ENCODE data around the gene COQ8B.

COQ8B gene

GRCh38 chr19:40691421-40692211 lies 25.1 kb downstream of the COQ8B start:
- peaks cover 36% of the 10 kb centered on the region for H3K4me1 ChIP-seq (ENCODE audit: control insufficient read depth, low read length)
- no peaks in the 10 kb centered on the region for H3K79me2 ChIP-seq (ENCODE audit: control insufficient read depth, low read length)
- H3K27ac ChIP-seq (ENCODE audit: low read depth, low read length), result no peak overlapping the region
- 0 out of 2 replicates have a peak, but pooled peaks cover 3% of the 10 kb centered on the region for H4K20me1 ChIP-seq (ENCODE audit: control insufficient read depth, insufficient read depth, low read depth, low read length)
- H3K27me3 ChIP-seq (ENCODE audit: control insufficient read depth, low read length), result no peaks in the 10 kb centered on the region
- no peaks in the 10 kb centered on the region for H3K36me3 ChIP-seq (ENCODE audit: control insufficient read depth, low read length)
- TF ChIP-seq EZH2phosphoT487 (IDR thresholded peaks at IDR 0.05; ENCODE audit: borderline replicate concordance, low read length) (no peak), CTCF (IDR thresholded peaks at IDR 0.05; ENCODE audit: low read depth, low read length, poor library complexity, severe bottlenecking) (no peak)
- H3K4me2 ChIP-seq (ENCODE audit: low read length), result peak overlapping the region; percentile 90
- H3K4me3 ChIP-seq (ENCODE audit: low read length), result peak overlapping the region; percentile 85
- H3F3A ChIP-seq (ENCODE audit: control insufficient read depth, insufficient read depth), result no peaks in the 10 kb centered on the region
- no peaks in the 10 kb centered on the region for H3K9me2 ChIP-seq (replicated peaks; ENCODE audit: control insufficient read depth, low read length)
- H3K9me3 ChIP-seq (ENCODE audit: control insufficient read depth, insufficient read depth, low read length), result no peaks in the 10 kb centered on the region

GRCh38 chr19:40690693-40691420 lies 25.8 kb downstream of the COQ8B start:
- TF ChIP-seq CTCF (IDR thresholded peaks at IDR 0.05; ENCODE audit: low read depth, low read length, poor library complexity, severe bottlenecking) (no peak), EZH2phosphoT487 (IDR thresholded peaks at IDR 0.05; ENCODE audit: borderline replicate concordance, low read length) (no peak)
- H3K27ac ChIP-seq (ENCODE audit: low read depth, low read length), result no peak overlapping the region
- peak overlapping the region; percentile 90 for H3K4me2 ChIP-seq (ENCODE audit: low read length)

DNA sequence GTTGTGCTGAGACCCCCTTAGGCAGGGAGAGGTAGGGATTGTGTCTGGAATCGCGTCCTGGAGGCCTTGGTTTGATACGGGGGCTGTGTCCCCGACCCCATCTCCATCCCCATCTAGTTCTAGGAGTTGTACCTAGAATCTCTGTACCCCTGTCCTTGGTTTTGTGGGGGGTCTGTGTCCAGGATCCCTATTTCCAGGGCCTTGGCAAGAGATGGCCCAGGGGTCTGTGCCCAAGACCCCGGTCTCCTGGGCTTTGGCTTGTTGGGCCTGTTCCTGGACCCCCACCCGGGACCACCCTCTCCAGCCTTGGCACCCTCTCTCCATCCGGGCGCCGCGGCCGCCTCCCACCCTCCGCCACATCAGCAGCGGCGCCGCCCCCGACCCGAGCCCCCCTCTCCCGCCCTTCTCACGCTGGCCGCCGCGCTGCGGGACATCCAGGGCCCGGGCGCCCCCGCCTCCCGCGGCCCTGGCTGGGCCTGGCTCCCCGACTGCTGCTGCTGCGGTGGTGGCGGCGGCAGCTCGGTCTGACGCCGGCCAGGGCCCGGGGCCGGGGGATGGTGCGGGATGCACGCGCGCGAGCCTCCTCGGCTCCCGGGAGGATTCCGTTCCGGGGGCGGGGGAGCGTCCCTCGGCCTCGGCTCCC lies 26.5 kb downstream of the COQ8B start, which contains the start of gene NUMBL:
NUMBL (minus strand) TSS at position 602 of the 643 bp plus-strand sequence; CDS start at position 434, 168 bp downstream.
- TF ChIP-seq CTCF (IDR thresholded peaks at IDR 0.05; ENCODE audit: low read depth, low read length, poor library complexity, severe bottlenecking) (no peak), EZH2phosphoT487 (IDR thresholded peaks at IDR 0.05; ENCODE audit: borderline replicate concordance, low read length) (no peak)
- no peaks in the 10 kb centered on the region for H3K9me3 ChIP-seq (ENCODE audit: control insufficient read depth, insufficient read depth, low read length)
- H3F3A ChIP-seq (ENCODE audit: control insufficient read depth, insufficient read depth), result no peaks in the 10 kb centered on the region
- no peaks in the 10 kb centered on the region for H3K36me3 ChIP-seq (ENCODE audit: control insufficient read depth, low read length)
- no peaks in the 10 kb centered on the region for H3K79me2 ChIP-seq (ENCODE audit: control insufficient read depth, low read length)
- H3K9me2 ChIP-seq (replicated peaks; ENCODE audit: control insufficient read depth, low read length), result no peaks in the 10 kb centered on the region
- H3K4me3 ChIP-seq (ENCODE audit: low read length), result peak within 1 kb of the TSS; percentile 85
- H3K27me3 ChIP-seq (ENCODE audit: control insufficient read depth, low read length), result no peaks in the 10 kb centered on the region
- 0 out of 2 replicates have a peak, but pooled peaks cover 3% of the 10 kb centered on the region for H4K20me1 ChIP-seq (ENCODE audit: control insufficient read depth, insufficient read depth, low read depth, low read length)
- peak within 1 kb of the TSS; percentile 90 for H3K4me2 ChIP-seq (ENCODE audit: low read length)
- peaks cover 36% of the 10 kb centered on the region for H3K4me1 ChIP-seq (ENCODE audit: control insufficient read depth, low read length)
- H3K27ac ChIP-seq (ENCODE audit: low read depth, low read length), result no peak within 1 kb of the TSS

More at GRCh38 chr19:40690693-40691420, 25.8 kb downstream of the COQ8B start:
- Histone ChIP-seq H3K9me2 (replicated peaks; ENCODE audit: control insufficient read depth, low read length) (no peaks in the 10 kb centered on the region), H3K4me3 (ENCODE audit: low read length) (peak overlapping the region; percentile 85), H3K4me1 (ENCODE audit: control insufficient read depth, low read length) (peaks cover 36% of the 10 kb centered on the region), H3K27me3 (ENCODE audit: control insufficient read depth, low read length) (no peaks in the 10 kb centered on the region), H3K36me3 (ENCODE audit: control insufficient read depth, low read length) (no peaks in the 10 kb centered on the region), H3K9me3 (ENCODE audit: control insufficient read depth, insufficient read depth, low read length) (no peaks in the 10 kb centered on the region), H3F3A (ENCODE audit: control insufficient read depth, insufficient read depth) (no peaks in the 10 kb centered on the region), H4K20me1 (ENCODE audit: control insufficient read depth, insufficient read depth, low read depth, low read length) (0 out of 2 replicates have a peak, but pooled peaks cover 3% of the 10 kb centered on the region), H3K79me2 (ENCODE audit: control insufficient read depth, low read length) (no peaks in the 10 kb centered on the region)

Data from DOHH2 (cell line).